Left kidney (tissue), 2 donors: ENCODE results near the gene PGLYRP4. TPM values are rescaled to one million over a fixed set of nuclear protein-coding genes. Genes with fewer than 3 reads are reported as not detected.
"Not testable (repeated sequence)": the region's sequence is repeated elsewhere in the genome, so short reads cannot be mapped to it uniquely, and the experiment has no call there.

ENCODE experiments used
- DNase-seq: peaks from one replicate; pipeline ENCODE4 v3.0.0-alpha.2; 2013
- polyA plus RNA-seq: library from polyadenylated mRNA; unstranded; fragments of 120-200 nt; gene quantifications from one replicate; pipeline ENCODE4 v1.2.1, GENCODE V29; 2013; ENCODE audit not compliant: insufficient read length

The PGLYRP4 gene
- polyA plus RNA-seq, 1 donor = not detected

- no peak for DNase-seq
Measured at GRCh38 chr1:153340356-153340755, 8.3 kb downstream of the PGLYRP4 start.

DNA sequence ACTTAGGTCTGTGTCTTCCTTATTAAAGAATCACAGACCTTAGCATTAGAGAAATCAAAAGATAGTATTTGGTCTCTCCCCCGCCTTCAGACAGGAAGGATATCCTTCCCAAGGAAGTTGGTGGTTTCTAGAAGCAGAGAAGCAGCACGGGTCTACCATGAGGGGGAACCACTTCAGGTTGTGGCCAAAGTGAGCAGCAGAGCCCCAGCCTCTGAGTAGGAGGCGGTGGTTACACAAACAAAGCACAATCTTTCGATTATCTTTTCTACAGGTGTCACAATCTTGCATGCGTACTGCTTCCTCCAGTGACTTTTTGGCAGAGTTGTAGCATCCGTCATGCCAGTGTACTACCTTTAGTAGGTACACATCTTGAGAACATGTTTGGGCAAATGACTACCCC lies 8.8 kb downstream of the PGLYRP4 start:
- no peak for DNase-seq

- DNase-seq = no peak
Measured at GRCh38 chr1:153337980-153338853, 10.4 kb downstream of the PGLYRP4 start.

DNA sequence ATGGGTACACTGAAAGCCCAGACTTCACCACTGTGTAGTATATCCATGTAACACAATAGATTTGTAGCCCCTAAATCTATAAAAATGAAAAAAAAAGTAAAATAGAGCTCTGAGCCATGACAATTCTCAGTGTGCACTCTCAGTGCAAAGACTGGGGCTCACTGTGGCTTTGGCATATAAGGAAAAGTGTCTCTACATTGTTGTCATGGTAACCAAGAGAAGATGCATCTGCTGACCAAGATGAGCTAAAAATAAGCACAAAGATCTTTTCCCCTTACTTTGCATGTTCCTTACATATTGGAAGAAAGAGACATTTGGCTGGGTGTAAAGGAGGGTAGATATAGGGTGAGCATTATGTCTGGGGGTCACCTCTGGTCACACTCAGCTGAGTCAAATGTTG lies 12.0 kb downstream of the PGLYRP4 start:
- no peak for DNase-seq

DNA sequence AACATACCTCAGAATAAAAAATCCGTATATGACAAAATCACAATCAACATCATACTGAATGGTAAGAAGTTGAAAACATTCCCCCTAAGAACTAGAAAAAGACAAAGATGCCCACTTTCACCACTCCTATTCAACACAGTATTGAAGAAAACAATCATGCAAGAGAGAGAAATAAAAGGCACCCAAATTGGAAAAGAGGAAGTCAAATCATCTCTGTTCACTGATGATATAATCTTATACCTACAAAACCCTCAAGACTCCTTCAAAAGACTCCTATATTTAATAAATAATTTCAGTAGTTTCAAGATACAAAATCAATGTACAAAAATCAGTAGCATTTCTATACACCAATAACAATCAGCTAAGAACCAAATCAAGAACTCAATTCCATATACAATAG lies 14.7 kb downstream of the PGLYRP4 start:
- no peak for DNase-seq

DNA sequence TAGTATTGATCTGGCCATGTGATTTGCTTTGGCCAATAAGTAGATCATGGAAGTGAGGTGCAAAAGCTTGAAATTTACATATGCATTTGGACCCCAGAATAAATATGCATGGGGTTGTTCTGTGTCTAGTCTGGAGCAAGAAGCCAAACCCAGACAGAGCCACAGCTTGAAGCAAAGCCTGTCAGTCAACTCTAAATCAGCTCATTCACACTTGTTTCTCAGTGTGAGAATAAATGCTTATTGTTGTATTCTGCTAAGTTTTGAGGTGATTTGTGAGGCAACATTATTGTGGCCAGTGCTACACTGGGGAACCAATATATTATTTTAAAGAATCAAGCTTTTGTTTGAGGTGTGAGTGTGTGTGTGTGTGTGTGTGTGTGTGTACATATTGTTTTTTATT lies 23.7 kb downstream of the PGLYRP4 start:
- no peak for DNase-seq

DNA sequence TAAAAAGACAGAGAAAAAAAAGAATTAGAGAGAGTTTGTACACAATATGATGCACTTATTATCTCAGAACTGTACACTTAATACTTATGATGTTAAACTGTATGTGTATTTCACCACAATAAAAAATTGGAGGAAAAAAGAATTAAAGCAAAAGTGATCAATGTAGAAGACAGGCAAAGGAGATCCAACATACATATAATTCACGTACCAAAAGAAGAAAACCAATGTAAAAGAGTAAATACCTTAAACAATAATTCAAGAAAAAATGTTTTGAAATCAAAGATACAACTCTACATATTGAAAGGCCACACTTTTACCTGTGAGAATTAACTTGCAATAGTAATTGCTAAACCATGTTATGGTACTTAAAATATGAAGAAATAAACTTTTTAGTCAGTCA lies 26.1 kb downstream of the PGLYRP4 start:
- DNase-seq = no peak

DNA sequence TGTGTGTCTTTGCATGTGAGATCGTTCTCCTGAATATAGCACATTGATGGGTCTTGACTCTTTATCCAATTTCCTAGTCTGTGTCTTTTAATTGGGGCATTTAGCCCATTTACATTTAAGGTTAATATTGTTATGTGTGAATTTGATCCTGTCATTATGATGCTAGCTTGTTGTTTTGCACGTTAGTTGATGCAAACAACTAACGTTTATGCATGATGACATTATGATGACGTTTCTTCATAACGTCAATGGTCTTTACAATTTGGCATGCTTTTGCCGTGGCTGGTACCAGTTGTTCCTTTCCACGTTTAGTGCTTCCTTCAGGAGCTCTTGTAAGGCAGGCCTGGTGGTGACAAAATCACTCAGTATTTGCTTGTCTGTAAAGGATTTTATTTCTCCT lies 30.5 kb downstream of the PGLYRP4 start:
- DNase-seq = not testable (repeated sequence)

- not testable (repeated sequence) for DNase-seq
Measured at GRCh38 chr1:153316013-153316412, 32.6 kb downstream of the PGLYRP4 start.

- DNase-seq = not testable (repeated sequence)
Measured at GRCh38 chr1:153314388-153314787, 34.3 kb downstream of the PGLYRP4 start.

GRCh38 chr1:153313288-153313687 lies 35.4 kb downstream of the PGLYRP4 start:
- no peak for DNase-seq

DNA sequence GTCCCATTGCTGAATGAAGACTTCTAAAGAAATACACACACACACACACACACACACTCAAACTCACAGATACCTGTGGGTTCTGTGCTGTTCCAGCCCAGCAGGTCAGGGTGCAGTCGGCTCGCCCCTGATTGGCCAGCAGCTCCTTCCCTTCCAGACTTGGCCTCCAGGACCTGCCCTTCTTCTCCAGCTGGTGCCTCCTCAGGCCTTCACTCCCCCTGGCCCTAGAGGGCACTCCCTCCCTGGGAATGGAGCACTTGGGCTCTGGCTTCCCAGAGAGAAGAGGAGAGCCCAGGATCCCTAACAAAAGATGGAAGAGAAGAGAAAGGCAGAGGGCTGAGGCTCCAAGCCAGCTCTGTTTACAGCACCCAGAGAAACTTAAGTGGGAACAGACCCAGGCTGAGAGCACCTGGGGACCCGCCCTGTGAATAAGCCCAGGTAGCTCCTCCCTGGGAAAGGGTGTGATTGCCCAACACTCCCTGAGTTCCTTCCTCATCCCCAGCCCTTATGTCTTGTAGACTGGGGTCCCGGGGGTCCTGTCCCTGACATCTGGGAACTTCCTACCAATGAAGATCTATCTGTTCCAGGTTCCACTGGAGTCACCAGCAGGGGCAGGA lies 36.0 kb downstream of the PGLYRP4 start, which contains the start of gene PGLYRP3:
TSS of gene PGLYRP3 (minus strand) at position 383 of the 617 bp plus-strand sequence. CDS start 2,287 bp downstream, outside the sequence.
- DNase-seq = no peak

DNA sequence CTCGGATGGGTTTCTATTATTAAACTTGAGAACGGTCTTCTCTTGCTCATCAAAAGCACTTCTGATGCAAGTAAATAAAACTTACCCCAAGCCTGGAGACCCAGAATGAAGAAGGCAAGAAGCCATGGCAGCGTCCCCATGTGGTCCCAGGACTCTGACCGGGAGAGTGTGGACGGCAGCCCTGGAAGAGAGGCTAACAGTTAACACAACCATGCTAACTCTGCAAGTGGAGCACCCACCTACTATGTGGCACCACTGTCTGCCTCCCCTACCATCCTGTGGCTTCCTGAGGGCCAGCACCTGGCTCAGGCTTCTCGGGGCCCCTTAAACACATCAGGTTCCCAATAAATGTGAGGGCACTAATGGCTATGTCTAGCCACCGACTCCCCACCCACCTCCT lies 38.1 kb downstream of the PGLYRP4 start:
- DNase-seq = no peak

GRCh38 chr1:153309441-153309840 lies 39.2 kb downstream of the PGLYRP4 start:
- no peak for DNase-seq

- DNase-seq = no peak
Measured at GRCh38 chr1:153308540-153308939, 40.1 kb downstream of the PGLYRP4 start.

- no peak for DNase-seq
Measured at GRCh38 chr1:153307221-153307600, 41.4 kb downstream of the PGLYRP4 start.

DNA sequence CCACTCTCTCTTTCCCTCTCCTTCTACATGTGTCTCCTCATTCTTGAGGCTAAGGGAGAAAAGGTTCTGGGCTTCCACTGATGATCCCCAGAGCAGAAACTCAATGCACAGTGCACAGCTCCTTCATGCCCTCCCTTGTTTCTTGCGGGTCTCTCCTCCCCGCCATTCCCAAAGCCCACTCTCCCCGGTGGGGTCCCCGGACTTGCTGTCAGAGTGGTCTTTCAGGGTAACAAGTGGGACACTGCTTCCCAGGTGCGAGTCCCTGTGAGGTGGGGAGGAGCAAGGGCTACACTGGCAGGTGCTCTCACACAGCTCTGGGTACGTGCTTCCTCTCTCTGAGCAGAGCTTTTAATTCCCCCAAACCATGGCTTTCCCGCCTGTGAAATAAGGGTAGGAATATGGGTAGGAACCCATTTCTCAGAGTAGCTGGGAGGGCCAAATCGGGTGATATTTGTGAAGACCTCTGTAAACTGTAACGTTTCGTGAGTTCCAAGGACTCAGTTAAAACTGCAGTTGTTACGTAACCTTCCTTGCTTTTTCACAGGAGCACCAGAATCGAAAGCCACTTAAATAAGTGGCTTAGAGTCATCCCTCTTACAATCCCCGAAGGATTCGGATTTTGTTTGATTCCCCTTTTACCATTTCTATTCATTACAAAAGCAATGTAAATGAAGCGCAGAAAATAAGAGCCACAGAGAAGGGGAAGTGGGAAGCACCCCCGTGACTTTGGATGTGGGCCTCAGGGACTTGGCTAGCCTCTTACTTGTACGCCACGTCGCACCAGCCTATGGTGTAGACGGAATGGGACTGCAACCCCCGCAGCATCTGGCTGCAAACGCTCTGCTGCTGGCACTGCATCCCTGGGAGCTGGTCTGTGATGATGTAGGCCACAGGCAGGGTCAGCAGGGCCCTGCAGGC lies 42.1 kb downstream of the PGLYRP4 start:
- no peak for DNase-seq

- DNase-seq = no peak
Measured at GRCh38 chr1:153305682-153306081, 43.0 kb downstream of the PGLYRP4 start.

GRCh38 chr1:153302308-153302707 lies 46.3 kb downstream of the PGLYRP4 start:
- no peak for DNase-seq

DNA sequence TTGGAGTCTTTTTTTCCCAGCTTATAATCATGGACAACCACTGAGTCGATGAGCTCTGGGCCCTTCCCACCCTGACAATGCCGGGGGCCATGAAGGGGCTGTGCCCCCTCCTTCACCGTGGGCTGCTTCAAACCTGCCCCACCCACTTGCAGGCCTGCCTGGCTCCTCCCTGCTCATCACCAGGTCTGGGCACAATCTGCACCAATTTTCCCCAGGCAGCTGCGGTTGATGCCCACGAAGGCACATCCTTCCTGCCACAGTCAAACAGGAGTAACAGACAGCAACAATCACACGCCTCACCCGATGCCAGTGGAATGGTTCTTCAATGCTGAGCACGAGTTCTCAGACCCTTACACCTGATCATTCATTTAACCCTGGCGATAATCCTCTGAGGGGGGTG lies 54.8 kb downstream of the PGLYRP4 start:
- no peak for DNase-seq

- no peak for DNase-seq
Measured at GRCh38 chr1:153293480-153293775, 55.2 kb downstream of the PGLYRP4 start.

DNA sequence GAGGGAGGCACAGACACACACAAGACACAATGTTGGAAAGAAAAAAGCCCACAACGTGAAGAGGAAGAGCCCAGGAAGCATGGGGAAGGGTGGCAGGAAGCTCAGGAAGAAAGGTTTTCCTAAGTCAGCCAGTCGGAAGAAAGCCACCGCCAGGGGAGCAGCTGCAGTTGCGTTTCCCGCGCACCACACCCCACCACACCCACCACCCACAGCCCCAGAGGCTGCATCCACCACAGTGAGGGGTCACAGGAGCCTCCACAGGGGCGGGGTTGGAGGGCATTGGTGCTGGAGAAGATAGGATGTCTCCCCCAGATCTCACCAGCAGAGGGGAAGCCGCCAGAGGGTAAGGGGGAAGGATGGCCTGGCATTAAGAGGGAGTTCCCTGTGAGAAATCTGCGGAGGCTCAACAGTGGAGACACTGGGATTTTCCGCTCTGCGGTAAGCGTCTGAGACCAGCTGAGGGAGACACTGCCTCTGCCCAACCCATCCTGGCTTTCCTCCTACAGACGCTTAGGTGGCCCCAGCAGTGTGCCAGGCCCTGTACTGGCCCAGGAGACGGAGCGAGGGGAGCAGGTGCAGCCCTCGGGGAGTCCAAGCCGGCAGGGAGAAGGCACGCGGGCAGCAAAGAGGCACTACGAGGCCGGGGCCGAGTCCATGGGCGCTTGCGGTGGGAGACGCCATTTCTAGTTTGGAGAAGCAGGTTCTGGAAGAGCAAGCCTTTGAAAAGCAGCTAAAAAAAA lies 55.7 kb downstream of the PGLYRP4 start:
- no peak for DNase-seq
